ENCODE data around the gene UNKL.

Gene UNKL

DNA sequence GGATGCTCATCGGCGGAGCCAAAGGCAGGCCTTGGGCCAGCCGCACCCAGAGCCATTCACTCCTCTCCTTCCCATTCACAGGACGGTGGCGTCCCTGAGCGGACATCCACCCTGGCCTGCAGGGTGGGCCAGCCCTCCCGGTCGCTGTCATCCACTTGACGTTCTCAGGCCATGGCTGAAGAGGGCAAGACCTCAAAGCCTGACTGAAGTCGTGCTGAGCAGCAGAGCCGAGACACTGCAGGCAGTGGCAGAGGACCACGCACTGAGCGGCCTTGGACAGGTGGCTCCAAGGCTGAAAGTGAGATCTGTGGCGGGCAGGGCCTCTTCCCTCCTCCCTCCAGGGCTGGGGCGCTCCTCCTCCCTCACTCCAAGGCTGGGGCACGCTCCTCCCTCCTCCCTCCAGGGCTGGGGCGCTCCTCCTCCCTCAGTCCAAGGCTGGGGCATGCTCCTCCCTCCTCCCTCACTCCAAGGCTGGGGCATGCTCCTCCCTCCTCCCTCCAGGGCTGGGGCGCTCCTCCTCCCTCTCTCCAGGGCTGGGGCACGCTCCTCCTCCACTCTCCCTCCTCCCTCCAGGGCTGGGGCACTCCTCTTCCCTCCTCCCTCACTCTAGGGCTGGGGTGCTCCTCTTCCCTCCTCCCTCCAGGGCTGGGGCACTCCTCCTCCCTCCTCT lies 38.6 kb downstream of the UNKL start:
- no peaks in the 10 kb centered on the region for H3K27me3 ChIP-seq (ENCODE audit: insufficient read depth, low read length, poor library complexity)
- no peak overlapping the region for H2AFZ ChIP-seq (ENCODE audit: low read depth, low read length)
- peaks cover 17% of the 10 kb centered on the region for H4K20me1 ChIP-seq (ENCODE audit: insufficient read depth, low read length)
- peaks cover 20% of the 10 kb centered on the region for H3K36me3 ChIP-seq (ENCODE audit: insufficient read depth, low read length)
- DNase-seq: no peak
- H3K9ac ChIP-seq (ENCODE audit: low read depth, low read length): no peak overlapping the region
- no peak overlapping the region for H3K27ac ChIP-seq (ENCODE audit: low read length)
- H3K4me2 ChIP-seq (ENCODE audit: insufficient read depth, low read length): no peak overlapping the region
- TF ChIP-seq, protein P1, sequence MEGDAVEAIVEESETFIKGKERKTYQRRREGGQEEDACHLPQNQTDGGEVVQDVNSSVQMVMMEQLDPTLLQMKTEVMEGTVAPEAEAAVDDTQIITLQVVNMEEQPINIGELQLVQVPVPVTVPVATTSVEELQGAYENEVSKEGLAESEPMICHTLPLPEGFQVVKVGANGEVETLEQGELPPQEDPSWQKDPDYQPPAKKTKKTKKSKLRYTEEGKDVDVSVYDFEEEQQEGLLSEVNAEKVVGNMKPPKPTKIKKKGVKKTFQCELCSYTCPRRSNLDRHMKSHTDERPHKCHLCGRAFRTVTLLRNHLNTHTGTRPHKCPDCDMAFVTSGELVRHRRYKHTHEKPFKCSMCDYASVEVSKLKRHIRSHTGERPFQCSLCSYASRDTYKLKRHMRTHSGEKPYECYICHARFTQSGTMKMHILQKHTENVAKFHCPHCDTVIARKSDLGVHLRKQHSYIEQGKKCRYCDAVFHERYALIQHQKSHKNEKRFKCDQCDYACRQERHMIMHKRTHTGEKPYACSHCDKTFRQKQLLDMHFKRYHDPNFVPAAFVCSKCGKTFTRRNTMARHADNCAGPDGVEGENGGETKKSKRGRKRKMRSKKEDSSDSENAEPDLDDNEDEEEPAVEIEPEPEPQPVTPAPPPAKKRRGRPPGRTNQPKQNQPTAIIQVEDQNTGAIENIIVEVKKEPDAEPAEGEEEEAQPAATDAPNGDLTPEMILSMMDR (IDR thresholded peaks at IDR 0.05; ENCODE audit: borderline replicate concordance, extremely low read depth, low read length, poor library complexity, severe bottlenecking): no peak
- TF ChIP-seq EZH2 (IDR thresholded peaks at IDR 0.05; ENCODE audit: borderline replicate concordance, low read depth, low read length, severe bottlenecking): no peak
- H3K9me3 ChIP-seq (ENCODE audit: insufficient read depth, low read length, severe bottlenecking): no peaks in the 10 kb centered on the region
- no peaks in the 10 kb centered on the region for H3K79me2 ChIP-seq (ENCODE audit: insufficient read depth, low read length)
- H3K4me1 ChIP-seq (ENCODE audit: insufficient read depth, low read length): no peaks in the 10 kb centered on the region
- ATAC-seq (ENCODE audit: insufficient read depth, low read depth): no peak
- H3K4me3 ChIP-seq (ENCODE audit: low read depth in 1 of 2, low read length in 2 of 2): no peak overlapping the region

DNA sequence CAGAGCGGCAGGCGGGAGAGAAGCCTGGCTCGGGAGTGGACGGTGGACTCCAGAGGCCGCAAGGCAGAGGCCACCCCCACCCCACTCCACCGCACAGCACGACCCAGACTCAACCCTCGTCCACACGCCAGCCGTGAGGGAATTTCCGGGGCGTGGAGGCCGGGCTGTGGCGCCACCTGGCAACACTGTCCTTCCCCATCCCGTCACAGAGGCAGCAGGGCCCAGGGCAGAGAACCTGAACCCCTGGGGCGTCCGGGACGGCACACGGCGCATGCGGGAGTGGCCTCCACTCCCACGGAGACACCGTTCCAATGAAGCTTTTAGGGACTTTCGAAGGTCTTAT lies 39.2 kb downstream of the UNKL start:
- H2AFZ ChIP-seq (ENCODE audit: low read depth, low read length): no peak overlapping the region
- no peak overlapping the region for H3K27ac ChIP-seq (ENCODE audit: low read length)
- TF ChIP-seq EZH2 (IDR thresholded peaks at IDR 0.05; ENCODE audit: borderline replicate concordance, low read depth, low read length, severe bottlenecking): no peak
- TF ChIP-seq, protein P1 (IDR thresholded peaks at IDR 0.05; ENCODE audit: borderline replicate concordance, extremely low read depth, low read length, poor library complexity, severe bottlenecking): no peak
- no peaks in the 10 kb centered on the region for H3K27me3 ChIP-seq (ENCODE audit: insufficient read depth, low read length, poor library complexity)
- H3K9ac ChIP-seq (ENCODE audit: low read depth, low read length): no peak overlapping the region
- peaks cover 18% of the 10 kb centered on the region for H3K36me3 ChIP-seq (ENCODE audit: insufficient read depth, low read length)
- H3K4me3 ChIP-seq (ENCODE audit: low read depth in 1 of 2, low read length in 2 of 2): no peak overlapping the region
- ATAC-seq (ENCODE audit: insufficient read depth, low read depth) (no peak), DNase-seq (no peak)
- no peaks in the 10 kb centered on the region for H3K4me1 ChIP-seq (ENCODE audit: insufficient read depth, low read length)
- H3K79me2 ChIP-seq (ENCODE audit: insufficient read depth, low read length): no peaks in the 10 kb centered on the region
- no peak overlapping the region for H3K4me2 ChIP-seq (ENCODE audit: insufficient read depth, low read length)
- peaks cover 17% of the 10 kb centered on the region for H4K20me1 ChIP-seq (ENCODE audit: insufficient read depth, low read length)
- H3K9me3 ChIP-seq (ENCODE audit: insufficient read depth, low read length, severe bottlenecking): no peaks in the 10 kb centered on the region

DNA sequence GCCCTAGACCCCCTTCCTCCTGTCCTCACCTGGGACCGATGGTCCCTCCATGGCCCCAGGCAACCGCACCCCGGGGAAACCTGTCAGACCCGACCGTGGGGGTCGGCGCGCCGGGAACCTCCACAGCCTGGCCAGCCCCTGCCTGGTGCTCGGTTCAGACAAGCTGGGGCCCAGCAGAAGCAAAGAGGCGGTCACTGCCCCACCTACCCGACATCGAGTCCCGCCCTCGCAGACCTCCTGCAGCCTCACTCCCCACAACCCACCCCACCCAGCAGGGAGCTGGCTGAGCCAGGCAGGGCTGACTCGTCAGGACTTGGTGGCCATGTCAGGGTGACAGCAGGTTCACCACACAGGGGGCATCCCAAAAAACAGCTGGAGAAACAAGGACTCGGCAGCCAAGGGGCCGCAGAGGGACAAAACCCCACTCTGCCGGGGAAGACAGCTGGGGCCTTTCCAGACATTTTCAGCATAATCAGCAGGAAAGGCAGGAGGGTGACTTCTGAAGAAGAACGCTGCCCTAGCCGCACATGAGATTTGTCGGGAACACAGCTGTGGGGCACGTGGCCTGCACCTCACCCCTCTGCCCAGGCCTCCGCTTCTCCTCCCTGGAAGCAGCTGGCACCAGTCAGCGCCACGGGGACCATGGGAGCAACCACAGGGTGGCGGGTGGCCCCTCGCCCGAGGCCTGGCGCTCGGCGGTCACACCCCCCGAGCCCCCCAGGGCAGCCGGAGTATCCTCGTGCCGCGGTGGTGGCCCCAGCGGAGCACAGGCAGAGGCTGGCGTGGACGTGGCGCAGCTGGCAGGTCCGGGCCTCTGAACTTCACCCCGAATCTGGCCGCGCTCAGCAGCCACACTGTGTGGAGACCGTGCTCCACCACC lies 39.8 kb downstream of the UNKL start:
- TF ChIP-seq EZH2 (IDR thresholded peaks at IDR 0.05; ENCODE audit: borderline replicate concordance, low read depth, low read length, severe bottlenecking): no peak
- TF ChIP-seq, protein P1 (IDR thresholded peaks at IDR 0.05; ENCODE audit: borderline replicate concordance, extremely low read depth, low read length, poor library complexity, severe bottlenecking): no peak
- Histone ChIP-seq H4K20me1 (ENCODE audit: insufficient read depth, low read length) (peaks cover 21% of the 10 kb centered on the region), H3K4me2 (ENCODE audit: insufficient read depth, low read length) (no peak overlapping the region), H2AFZ (ENCODE audit: low read depth, low read length) (no peak overlapping the region), H3K79me2 (ENCODE audit: insufficient read depth, low read length) (no peaks in the 10 kb centered on the region), H3K27ac (ENCODE audit: low read length) (no peak overlapping the region), H3K4me3 (ENCODE audit: low read depth in 1 of 2, low read length in 2 of 2) (no peak overlapping the region), H3K9ac (ENCODE audit: low read depth, low read length) (no peak overlapping the region), H3K36me3 (ENCODE audit: insufficient read depth, low read length) (peaks cover 24% of the 10 kb centered on the region), H3K4me1 (ENCODE audit: insufficient read depth, low read length) (no peaks in the 10 kb centered on the region), H3K9me3 (ENCODE audit: insufficient read depth, low read length, severe bottlenecking) (no peaks in the 10 kb centered on the region), H3K27me3 (ENCODE audit: insufficient read depth, low read length, poor library complexity) (no peaks in the 10 kb centered on the region)
- ATAC-seq (ENCODE audit: insufficient read depth, low read depth): no peak
- no peak for DNase-seq
